T-helper 1 cell (primary cell): ENCODE data around the gene CLTA.
A peak's percentile ranks its signal among the peaks of the same experiment; 100 is the strongest.

Experiments
- DNase-seq, 5 donors: peaks; one replicate each; pipeline ENCODE4 v3.0.0-alpha.2; 2012 to 2020
- total RNA-seq, 4 donors: gene quantifications; one replicate each; lab custom pipeline; 2026; lab: John Stamatoyannopoulos, UW

CLTA gene, protein sequence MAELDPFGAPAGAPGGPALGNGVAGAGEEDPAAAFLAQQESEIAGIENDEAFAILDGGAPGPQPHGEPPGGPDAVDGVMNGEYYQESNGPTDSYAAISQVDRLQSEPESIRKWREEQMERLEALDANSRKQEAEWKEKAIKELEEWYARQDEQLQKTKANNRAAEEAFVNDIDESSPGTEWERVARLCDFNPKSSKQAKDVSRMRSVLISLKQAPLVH
- total RNA-seq, result 22.8 to 31.5 (median 24.6) reads per million in 4 donors

DNA sequence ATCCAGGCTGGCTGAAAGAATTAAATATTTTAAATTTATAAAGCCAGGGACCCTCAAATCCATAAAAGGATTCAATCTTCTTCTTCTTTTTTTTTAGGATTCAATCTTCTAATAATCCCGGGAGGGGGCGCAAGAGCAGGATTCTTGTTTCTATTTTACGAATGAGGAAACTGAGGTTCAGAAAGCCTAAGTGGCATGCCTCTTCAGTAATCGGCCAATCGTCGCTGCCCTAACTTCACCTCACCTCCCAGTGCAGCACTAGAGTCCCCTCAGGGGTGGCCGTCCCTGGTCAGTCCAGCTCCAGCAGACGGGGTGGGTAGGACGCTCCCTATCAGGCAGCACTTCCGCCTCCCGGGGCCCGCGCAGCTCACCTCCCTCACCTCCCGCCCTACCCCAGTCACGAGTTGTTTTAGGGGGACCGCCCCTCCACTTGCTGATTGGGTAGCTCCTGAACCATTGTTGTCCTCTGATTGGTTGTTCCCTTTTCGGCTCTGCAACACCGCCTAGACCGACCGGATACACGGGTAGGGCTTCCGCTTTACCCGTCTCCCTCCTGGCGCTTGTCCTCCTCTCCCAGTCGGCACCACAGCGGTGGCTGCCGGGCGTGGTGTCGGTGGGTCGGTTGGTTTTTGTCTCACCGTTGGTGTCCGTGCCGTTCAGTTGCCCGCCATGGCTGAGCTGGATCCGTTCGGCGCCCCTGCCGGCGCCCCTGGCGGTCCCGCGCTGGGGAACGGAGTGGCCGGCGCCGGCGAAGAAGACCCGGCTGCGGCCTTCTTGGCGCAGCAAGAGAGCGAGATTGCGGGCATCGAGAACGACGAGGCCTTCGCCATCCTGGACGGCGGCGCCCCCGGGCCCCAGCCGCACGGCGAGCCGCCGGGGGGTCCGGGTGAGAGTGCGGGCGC lies at the start of gene CLTA:
Gene CLTA (plus strand): TSS at position 534 of the 902 bp plus-strand sequence. CDS start 136 bp downstream, at position 670.
- DNase-seq, result peak; percentile 86 to 98 (median 94)

DNA sequence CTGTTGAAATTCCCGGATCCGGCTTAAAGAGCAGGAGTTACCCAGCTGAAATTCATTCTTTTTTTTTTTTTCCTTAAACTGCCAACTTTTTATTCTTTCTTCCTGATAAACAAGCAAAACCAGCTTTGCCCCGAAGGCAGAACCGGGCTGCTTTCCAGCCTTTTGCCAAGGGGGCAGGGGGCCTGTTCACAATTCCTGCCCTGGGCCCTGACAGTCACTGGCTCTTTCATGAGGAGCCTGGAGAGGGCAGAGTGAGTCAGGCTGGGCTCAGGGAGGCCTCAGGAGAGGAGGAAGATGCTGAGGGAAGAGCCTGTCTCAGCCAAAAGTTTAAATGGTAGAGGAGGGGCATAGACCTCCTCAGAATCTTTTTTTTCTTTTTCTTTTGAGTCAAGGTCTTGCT lies 49.4 kb upstream of the CLTA start:
- no peak for DNase-seq

DNA sequence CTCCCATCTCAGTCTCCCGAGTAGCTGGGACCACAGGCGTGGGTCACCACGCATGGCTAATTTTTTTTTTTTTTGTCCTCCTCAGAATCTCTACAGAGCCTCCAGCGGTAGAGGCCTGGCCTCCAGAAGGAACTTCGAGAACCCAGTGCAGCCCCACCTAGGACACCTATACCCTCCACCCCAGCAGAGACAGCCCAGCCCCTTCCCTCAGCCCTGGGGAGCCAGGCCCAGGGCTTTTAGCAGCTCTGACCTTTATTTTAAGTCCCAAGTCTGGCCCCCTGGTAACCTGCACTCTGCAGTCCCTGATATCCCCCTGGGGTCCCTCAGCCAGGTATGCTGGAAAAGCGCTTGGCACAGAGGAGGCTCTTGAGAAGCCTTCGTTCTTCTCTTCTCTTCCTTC lies 49.0 kb upstream of the CLTA start:
- DNase-seq, result no peak

DNA sequence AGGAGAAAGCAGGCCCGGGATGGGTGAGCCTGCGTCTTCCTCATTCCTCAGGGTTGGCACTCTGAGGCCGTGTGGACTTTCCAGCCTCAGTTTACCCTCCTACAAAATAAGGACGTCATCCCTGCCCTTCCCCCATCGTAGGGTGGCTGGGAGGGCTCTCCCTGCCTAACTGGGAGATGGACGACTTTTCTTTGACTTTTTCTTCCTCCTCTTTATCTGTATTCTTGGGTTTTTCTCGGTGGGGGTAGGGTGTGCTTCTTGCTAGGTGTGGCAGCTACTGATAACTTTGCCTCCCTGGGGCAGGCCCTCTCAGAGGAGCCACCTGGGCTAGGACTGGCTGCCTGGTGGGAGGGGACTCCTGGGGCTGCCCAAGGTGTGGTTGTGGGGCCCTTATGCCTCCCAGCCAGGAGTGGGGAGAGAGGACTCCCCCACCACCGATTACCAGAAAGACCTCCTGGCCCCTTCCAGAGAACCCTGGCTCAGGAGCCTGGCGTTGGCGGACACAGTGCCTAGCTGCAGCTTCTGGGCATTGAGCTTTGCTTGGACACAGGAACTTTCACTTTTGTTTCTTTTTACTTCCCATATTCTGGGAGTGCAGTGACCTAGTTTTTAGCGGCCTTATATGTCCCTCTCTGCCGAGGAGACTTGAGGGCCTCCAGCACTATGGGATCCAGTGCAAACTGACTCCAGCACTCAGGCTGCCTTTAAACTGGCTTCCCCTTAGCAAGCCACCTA lies 48.0 kb upstream of the CLTA start:
- no peak for DNase-seq

DNA sequence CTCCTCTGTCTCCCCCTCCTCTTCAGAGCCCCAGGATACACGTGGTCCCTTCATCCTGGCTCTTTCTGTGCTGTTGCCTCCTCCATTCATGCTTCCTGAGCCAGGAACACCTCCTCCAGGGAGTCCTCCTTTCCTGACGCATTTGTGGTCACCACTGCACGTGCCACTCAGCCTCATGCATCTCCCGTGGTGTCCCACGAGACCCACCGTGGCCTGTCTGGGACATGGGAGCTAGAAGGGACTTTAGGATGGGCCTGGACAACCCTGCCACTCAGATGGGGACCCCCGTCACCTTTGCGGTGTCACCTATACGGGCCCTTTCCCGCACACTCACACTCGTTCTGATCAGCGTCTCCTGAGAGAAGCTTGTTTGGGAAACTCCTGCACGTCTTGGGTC lies 47.5 kb upstream of the CLTA start:
- DNase-seq, result no peak

DNA sequence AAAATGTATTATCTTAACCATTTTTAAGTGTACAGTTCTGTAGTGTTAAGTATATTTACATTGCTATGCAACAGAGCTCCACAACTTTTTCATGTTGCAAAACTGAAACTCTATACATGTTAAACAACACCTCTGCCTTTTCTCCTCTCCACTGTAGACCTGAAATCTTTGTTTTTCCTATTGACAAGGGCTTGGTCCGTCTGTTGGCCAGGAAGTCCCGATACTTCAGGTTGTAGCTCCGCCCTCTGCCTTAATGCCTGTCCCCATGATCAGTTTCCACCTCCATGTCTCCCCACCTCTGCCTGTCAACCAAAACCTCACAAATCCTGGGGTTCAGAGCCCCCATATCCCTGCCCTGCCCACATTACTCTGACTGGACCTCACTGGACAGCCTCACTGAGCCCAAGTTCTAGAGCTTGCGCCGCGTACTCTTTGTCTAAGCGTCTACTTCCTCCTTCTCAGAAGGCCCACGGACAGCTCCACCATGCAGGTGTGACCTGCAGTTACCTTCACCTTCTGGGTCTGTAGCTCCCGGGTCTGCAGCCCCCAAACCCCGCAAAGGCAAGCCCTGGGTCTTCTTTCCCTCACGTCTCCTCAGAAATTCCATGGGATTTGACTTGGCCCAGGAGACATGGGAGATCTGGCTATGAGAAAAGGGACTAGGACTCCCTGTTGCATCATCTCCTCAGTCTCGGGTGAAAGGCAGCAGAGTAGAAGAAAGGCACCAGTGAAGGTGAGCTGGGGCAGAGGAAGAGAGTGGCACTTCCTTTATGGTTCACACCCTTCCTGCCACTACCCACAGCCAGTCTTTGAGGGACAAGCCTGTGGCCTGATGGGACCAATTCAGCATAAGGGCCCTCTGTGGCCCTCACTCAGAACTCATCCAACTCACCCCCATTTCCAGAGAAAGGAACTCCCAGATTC lies 46.1 kb upstream of the CLTA start:
- DNase-seq, result peak in 1 of 5 donors; percentile 82

DNA sequence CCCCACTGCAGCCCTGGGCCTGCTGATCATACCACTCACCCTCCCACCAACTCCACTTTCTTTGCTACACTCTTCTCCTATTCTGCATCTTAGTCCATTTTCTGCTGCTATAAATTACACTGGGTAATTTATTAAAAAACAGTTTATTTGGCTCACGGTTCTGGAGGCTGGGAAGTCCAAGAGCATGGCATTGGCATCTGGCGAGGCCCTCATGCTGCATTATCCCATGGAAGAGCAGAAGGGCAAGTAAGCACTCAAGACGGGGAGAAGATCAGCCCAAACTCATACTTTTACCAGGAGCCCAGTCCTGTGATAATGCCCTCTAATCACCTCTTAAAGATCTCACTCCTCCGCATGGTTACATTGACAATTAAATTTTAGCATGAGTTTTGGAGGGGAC lies 44.8 kb upstream of the CLTA start:
- DNase-seq, result no peak

DNA sequence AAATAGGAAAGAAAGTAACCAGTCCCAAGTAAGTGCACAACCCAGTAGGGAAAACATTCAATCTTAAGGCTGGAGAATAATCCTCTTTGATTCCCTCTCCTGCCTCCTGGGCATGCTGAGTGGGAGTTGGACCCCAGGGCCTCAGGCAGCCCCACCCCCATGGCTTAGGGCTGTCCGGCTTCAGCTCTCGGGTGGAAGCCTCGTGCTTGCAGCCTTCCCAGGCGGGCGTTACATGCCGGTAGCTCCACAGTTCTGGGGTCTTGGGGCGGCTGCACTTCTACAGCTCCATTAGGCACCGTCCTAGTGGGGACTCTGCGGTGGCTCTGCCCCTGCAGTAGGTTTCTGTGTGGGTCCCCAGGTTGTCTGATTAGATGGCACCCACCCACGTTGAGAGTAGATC lies 44.1 kb upstream of the CLTA start:
- no peak for DNase-seq

DNA sequence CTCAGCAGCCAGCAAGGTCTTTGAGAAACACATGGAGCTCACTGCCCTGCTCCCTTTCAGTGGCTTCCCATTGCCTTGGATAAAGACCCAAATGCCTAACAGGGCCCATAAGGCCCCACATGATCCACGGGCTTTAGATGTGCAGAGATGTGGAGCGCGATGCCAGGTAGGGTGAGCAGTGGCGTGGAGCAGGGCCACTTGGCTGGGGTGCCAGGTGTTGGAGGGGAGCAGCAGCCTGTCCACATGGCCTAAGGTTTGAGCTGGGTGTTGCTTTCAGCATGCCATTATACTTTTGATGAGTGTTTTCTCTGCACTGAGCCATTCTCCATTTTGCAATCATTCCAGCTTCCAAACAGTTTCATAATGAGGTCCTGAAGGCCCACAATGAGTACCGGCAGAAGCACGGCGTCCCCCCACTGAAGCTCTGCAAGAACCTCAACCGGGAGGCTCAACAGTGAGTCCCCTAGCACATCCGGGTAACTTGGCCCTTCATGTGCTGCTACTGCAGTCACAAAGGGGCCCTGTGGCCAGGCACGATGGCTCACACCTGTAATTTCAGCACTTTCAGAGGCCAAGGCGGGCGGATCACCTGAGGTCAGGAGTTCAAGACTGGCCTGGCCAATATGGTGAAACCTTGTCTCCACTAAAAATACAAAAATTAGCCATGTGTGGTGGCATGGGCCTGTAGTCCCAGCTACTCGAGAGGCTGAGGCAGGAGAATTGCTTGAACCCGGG lies 43.1 kb upstream of the CLTA start:
- DNase-seq, result no peak

DNA sequence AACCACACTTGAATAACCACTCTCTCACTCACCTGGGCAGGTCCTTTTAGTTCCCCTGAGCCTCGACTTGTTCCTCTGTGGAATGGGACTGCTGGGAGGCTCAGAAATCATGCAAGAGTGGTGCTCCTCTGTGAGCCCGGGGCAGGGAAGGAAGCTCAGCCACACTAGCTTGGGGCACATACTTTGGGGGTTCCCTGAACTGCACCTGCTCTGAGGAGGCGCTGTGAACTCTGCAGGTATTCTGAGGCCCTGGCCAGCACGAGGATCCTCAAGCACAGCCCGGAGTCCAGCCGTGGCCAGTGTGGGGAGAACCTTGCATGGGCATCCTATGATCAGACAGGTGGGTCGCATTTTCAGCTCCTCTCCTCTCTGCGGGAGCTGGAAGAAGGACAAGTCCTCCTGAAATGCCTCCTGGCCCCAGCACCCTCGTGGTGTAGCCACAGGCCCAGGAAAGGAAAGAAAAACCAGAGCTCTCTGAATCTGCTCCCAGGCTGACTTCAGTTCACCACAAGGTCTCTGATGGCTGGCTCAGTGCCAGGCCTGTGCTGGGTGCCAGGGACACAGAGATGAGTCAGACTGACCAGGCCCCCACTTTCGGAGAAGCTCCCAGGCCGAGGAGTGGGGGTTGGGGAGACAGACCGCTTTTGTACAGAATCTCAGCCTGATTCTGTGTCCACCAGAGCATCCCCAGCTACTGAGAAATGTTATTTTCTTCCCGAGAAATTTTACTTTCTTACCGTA lies 42.2 kb upstream of the CLTA start:
- peak; percentile 43 to 86 (median 61) for DNase-seq

DNA sequence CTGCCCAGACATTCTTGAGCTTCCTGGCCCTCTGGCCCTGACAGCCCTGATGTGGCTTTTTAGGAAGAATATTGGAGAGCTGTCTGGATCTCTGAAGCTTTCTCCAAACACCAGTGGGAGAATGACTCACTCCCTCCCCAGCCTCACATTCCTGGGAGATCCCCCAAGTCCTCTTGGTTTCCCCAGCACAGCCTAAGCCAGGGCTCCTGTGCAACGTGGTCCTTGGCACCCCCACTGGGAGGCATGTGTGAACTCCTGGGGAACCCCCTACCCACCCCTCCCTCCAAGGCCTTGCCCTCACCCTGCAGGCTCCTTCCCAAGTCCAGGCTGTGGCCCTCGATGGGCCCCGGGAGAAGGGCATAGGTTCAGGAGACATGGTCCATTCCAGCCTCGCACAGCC lies 41.5 kb upstream of the CLTA start:
- DNase-seq, result no peak

DNA sequence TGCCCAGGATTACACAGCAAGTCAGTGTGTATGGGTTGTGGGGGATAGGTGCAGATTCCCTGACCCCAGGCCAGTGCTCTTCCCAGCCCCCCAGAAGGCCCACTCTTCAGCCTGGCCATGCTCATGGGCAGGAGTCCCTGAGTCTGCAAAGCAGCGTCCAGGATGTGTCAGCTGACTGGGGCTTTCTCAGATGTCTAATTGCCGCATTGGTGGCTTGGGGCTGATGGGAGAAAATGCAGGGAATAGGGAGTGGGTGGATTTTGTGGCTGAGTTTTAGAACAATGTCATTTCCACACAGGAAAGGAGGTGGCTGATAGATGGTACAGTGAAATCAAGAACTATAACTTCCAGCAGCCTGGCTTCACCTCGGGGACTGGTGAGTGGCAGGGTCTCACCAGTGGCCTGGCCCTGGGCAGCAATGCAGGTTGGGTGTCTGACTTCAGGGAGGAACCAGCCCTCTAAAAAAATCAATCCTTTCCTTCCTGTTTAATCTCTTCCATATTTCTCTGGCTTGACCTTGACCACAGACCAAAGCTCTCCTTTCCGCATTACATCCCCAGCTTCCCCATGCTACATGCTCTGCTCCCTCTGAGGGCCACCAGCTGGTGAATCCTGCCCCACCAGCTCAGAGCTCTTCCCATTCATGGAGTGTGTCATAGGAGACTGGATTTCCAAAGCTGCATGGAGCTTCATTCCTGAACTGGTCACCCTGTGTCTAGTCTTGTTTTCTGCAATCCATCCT lies 40.0 kb upstream of the CLTA start:
- no peak for DNase-seq

DNA sequence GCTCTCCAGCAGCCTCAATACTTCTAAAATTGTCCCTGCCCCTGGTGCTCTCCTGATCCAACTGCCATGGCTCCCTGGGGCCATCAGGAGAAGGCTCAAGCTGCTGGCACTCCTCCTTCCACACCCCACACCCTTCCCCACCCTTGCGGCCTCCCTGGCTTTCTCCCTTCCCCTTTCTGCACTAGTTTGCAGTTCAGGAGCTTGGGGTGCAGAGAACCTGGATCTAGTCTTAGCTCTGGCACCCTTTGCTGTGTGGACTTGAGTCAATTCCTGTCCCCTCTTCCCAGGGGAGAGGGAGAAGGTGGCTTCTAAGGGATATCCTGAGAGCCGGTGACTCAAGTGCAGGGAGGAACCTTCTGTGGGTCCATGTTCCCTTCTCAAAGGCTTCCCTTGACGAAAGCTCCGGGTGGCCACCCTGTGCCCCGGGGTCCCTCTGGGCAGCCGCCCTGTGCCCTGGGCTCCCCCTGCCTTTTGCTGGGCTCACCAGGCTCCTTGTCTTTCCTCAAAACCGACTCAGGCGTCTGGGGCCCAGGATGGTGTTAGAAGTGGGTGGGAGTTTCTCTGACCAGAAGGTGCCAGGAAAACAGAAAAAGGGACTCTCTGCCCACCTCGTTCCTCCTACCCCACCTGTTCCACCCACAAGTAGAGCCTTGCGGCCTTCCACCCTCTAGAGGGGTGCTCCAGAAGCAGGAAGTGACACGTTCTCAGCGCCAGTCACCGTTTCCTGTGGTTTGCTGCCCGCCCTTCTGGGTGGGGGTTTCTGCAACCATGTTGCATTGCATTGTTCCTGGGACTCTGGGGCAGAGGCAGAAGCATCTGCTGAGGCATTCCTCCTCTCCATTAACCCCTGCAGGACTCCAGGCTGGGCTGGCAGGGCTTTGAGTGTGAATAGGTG lies 39.2 kb upstream of the CLTA start:
- peak; percentile 73 to 94 (median 82) for DNase-seq

DNA sequence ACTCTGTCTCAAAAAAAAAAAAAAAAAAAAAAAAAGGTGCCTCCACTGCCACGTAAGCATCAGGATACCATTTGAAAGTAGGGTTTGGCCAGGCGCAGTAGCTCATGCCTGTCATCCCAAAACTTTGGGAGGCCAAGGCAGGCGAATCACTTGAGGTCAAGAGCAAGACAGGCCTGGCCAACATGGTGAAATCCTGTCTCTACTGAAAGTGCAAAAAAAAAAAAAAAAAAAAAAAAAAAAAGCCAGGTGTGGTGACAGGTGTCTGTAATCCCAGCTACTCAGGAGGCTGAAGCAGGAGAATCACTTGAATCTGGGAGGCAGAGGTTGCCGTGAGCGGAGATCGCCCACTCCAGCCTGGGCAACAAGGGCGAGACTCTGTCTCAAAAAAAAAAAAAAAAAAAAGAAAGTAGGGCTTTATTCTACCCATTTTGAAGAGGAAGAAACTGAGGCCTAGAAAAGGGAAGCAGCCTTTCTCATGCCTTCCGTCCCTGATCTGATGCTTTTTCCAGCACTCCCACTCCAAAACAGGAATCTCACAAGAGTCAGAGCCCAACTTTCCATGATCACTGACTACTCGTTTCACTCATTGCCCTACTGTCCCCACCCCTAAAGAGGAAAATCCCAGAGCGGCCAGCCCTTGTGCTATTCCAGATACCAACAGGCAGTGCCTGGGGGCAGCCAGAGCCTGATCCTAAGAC lies 37.8 kb upstream of the CLTA start:
- no peak for DNase-seq

DNA sequence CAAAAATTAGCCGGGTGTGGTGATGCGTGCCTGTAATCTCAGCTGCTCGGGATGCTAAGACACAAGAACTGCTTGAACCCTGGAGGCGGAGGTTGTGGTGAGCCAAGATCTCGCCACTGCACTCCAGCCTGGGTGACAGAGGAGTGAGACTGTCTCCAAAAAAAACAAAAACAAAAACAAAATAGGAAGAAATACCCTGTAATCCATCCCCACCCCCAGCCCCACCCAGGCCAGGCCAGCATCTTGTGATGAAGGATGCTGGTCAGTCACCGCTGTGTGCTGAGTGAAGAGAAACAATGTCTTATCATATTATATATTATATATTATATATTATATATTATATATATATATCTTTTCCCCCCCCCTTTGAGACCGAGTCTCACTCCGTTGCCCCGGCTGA lies 37.0 kb upstream of the CLTA start:
- no peak for DNase-seq

DNA sequence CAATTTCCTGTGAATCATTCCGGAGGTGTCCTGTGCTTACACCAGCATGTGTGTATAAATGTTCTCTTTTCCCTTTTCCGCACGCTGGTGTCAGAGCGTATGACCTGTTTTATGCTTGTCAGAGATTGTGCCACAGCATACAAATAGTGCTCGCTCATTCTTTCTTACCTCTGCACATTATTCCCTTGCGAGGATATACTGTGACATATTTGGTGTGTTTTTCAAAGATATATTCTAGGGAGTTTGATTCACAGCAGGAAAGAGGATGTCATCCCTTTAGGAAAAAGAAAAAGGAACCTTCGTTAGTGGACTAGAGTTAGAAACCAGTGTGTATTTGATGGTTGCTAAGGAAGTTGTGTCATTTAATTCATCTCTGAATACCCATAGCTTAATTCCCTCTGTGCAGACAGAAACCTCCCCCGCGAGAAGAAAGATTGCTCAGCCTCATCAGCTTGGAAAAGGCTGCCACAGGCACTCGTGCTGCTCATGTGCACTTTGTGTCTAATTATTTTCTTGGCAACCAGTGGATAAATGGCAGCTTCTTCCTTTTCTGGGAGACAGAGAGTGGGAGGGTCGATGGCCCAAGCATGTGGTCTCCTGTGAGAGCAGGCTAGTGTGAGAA lies 36.3 kb upstream of the CLTA start:
- no peak for DNase-seq

DNA sequence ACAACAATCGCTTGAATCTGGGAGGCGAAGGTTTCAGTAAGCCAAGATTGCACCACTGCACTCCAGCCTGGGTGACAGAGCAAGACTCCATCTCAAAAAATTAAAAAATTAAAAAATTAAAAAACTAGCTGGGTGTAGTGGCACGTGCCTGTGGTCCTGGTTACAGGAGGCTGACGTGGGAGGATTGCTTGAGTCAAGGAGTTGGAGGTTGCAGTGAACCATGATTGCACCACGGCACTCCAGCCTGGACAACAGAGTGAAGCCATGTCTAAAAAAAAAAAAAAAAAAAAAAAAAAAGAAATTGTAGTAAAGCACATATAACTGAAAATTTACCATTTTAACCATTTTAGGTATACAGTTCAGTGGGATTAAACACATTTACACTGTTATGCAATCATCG lies 34.6 kb upstream of the CLTA start:
- DNase-seq, result no peak

DNA sequence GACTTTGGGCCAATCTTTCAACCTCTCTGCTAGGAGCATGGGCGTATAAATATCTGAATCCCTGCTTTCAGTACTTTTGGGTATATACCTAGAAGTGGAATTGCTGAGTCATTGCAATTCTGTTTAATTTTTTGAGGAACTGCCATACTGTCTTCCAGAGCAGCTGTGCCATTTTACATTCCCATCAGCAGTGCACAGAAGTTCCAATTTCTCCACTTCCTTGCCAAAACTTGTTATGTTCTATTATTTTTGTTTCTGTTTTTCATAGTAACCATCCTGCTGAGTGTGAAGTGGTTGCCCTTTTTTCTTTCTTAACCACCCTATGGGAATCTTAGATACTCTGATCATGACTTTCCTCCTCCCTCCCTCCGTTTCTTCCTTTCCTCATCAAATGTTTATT lies 32.6 kb upstream of the CLTA start:
- no peak for DNase-seq
